GM13976 (cell line): Measurements from ENCODE around the gene SLC27A4.
A peak's percentile ranks its signal among the peaks of the same experiment; 100 is the strongest.

Source experiments
- DNase-seq: peaks from one replicate; pipeline ENCODE4 v3.0.0; 2012; ENCODE audit warnings: low spot score
- in situ Hi-C: fragments of 300-500 bp; cut with MboI; formaldehyde crosslinking; loops from one replicate; pipeline ENCODE4 v1.12.0; 2022; ENCODE audit warnings: low sequenced_read_pairs, mixed read lengths, inconsistent platforms; ENCODE audit not compliant: unreplicated experiment
- TF ChIP-seq, protein P1 (sequence below): IDR thresholded peaks from 2 replicates; pipeline ENCODE4 v1.5.1; 2012; ENCODE audit warnings: borderline replicate concordance, mild to moderate bottlenecking; ENCODE audit not compliant: insufficient read depth; ENCODE audit errors: extremely low read depth, missing control alignments, control extremely low read depth

Gene SLC27A4

DNA sequence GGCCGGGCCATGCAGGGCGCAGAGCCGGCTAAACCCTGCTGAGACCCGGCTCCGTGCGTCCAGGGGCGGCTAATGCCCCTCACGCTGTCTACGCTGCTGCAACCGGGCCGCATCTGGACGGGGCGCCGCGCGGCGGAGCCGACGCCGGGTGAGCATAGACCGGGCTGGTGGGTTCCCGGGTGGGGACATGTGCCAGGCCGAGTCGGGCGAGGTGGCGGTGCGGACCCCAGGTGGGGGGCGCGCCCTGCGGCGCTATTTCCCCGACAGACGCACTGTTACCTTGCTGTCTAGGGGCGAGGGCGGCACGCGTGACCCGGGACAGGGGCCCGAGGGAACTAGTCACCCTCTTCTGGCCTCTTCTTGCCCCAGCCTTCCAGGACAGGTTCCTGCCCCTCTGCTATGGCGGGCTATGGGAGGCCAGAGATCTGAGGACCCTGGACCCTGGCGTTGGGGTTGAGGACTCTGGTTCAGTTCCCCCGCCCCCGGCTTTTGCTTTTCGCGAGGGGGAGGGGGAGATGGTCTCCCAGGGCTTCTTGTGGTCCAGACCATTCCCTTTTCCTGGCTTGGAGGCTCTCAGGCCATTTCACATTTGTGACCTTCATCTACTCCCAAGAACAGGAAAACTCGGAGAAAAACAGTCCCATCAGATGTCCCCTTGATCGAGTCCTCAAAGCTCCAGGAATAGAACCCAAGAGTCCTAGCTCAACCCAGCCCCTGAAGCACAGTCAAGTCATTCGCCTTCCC, 536 bp downstream of the SLC27A4 start:
- peak; percentile 44 for DNase-seq
- TF ChIP-seq, protein P1, sequence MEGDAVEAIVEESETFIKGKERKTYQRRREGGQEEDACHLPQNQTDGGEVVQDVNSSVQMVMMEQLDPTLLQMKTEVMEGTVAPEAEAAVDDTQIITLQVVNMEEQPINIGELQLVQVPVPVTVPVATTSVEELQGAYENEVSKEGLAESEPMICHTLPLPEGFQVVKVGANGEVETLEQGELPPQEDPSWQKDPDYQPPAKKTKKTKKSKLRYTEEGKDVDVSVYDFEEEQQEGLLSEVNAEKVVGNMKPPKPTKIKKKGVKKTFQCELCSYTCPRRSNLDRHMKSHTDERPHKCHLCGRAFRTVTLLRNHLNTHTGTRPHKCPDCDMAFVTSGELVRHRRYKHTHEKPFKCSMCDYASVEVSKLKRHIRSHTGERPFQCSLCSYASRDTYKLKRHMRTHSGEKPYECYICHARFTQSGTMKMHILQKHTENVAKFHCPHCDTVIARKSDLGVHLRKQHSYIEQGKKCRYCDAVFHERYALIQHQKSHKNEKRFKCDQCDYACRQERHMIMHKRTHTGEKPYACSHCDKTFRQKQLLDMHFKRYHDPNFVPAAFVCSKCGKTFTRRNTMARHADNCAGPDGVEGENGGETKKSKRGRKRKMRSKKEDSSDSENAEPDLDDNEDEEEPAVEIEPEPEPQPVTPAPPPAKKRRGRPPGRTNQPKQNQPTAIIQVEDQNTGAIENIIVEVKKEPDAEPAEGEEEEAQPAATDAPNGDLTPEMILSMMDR, result no peak
- in situ Hi-C loops, result no loop called here

DNA sequence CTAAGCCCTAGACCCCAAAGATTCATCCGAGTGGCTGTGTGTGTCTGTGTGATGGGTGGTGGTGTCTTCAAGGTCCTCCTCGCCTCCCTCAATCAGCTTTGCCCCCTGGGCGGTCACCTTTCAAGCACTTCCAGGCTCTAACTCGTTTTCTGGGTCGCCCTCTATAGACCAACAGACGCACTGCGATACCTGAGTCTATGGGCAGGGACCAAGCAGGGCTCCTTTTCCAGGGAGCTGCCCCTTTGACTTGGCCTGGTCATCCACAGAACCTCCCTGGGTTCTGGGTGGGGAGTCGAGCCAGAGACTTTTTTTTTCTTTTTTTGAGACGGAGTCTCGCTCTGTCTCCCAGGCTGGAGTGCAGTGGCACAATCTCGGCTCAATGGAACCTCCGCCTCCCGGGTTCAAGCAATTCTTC, 1.1 kb downstream of the SLC27A4 start:
- DNase-seq, result peak; percentile 89
- in situ Hi-C loops, result no loop called here
- TF ChIP-seq, protein P1, result peak; percentile 81

DNA sequence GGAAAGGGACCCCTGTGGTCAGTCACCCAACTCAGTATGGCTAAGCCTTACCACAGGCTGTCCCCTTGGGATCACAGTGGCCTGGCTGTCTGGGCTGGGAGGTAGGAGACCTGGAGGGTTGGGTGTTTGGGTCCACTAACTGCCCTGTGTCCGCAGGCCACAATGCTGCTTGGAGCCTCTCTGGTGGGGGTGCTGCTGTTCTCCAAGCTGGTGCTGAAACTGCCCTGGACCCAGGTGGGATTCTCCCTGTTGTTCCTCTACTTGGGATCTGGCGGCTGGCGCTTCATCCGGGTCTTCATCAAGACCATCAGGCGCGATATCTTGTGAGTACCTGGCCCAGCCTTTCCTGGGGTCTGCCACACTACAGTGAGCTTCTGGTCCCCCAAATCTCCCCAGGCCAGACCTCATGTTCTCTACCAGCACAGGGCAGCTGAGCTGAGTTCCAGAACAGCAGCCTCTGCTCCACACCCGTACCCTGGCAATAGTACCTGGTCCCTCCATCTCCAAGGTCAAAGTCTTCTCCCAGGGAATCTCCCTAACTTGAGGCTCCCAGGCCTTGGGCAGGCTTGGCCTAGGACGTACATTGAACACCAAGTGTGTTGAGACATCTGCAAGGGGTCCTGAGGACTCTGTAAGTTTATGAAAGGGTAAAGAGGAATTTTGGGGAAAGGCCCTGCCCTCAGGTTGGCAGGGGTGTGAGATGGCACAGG, 2.8 kb downstream of the SLC27A4 start:
- in situ Hi-C loops, result no loop called here
- DNase-seq, result no peak
- TF ChIP-seq, protein P1, result no peak

DNA sequence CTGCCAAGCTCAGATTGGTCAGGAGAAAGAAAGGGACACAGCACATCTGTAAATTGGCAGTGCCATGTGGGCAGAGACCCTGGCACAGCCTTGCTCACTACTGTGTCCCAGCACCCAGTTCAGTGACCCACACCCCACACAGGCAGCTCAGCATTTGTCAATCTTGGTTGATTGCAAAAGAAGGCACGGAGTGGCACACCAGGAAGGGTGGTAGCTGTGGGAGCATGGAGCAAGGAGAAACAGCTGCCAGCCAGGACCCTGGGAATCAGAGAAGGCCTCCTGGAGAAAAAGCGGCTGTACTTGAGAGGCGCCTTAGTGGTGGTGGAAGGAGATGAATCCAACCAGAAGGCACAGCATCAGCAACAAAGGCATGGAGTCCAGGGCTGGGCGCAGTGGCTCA, 3.5 kb downstream of the SLC27A4 start:
- TF ChIP-seq, protein P1, result no peak
- in situ Hi-C loops, result no loop called here
- DNase-seq, result no peak

DNA sequence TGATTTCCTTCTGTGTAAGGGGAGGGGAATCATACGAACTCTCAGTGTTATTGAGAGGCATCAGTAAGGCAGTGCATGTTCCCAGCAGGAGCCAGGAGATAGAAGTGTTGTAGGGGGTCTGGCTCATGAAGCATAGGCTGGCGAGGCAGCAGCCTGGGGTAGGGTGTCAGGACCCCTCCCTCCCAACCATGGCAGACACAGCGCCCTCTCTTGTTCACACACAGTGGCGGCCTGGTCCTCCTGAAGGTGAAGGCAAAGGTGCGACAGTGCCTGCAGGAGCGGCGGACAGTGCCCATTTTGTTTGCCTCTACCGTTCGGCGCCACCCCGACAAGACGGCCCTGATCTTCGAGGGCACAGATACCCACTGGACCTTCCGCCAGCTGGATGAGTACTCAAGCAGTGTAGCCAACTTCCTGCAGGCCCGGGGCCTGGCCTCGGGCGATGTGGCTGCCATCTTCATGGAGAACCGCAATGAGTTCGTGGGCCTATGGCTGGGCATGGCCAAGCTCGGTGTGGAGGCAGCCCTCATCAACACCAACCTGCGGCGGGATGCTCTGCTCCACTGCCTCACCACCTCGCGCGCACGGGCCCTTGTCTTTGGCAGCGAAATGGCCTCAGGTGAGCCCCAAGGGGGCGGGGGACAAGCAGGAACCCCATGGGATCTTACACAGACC, 4.7 kb downstream of the SLC27A4 start:
- TF ChIP-seq, protein P1, result no peak
- in situ Hi-C loops, result no loop called here
- DNase-seq, result no peak

DNA sequence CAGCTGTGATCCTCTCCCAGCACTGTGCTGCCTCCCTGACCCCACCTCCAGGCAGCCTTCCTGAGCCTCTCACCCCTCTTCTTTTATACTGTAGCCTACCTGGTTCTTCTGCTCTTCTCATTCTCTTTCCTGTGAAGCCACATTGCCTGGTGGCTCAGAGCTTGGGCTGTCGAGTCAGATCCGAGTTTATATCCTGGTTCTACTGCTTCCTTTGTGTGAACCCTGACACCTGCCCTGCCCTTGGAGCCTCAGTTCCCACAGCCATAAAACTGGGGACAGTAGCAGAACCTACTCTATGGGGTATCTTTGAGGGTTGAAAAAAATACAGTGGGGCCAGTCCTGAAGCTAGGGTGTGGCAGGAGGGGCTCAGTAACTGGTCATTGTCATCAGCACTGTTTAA, 8.8 kb downstream of the SLC27A4 start:
- in situ Hi-C loops, result no loop called here
- DNase-seq, result no peak
- TF ChIP-seq, protein P1, result no peak
